K562 (cell line): ENCODE measurements around the gene FAM117B. TPM values are rescaled to one million over a fixed set of nuclear protein-coding genes. Genes with fewer than 3 reads are reported as not detected.

Source experiments
- CAMTA2 ChIP-seq: fragments of 250-450 bp; sonication (Bioruptor Pico); conservative IDR thresholded peaks from 2 replicates; pipeline ENCODE4 v1.5.1; 2022
- EP400 ChIP-seq: fragments of 450-650 bp; IDR thresholded peaks from 2 replicates; pipeline ENCODE4 v1.6.1; 2017; ENCODE audit warnings: antibody characterized with exemption, mild to moderate bottlenecking, moderate library complexity
- GABPB1 ChIP-seq: sonication (generic); formaldehyde crosslinking; IDR thresholded peaks from 2 replicates; pipeline ENCODE4 v1.8.0; 2022; ENCODE audit warnings: mild to moderate bottlenecking, missing genetic modification reagents
- JUNB ChIP-seq: fragments of 450-650 bp; formaldehyde crosslinking; conservative IDR thresholded peaks from 2 replicates; pipeline ENCODE4 v1.4.0; 2020; ENCODE audit warnings: mild to moderate bottlenecking
- MECOM ChIP-seq: fragments of 250-450 bp; sonication (Bioruptor Pico); IDR thresholded peaks from 2 replicates; pipeline ENCODE4 v1.8.0; 2022; ENCODE audit warnings: inconsistent platforms
- NFE2L1 ChIP-seq: fragments of 450-650 bp; IDR thresholded peaks from 2 replicates; pipeline ENCODE4 v1.6.1; 2016; ENCODE audit warnings: missing genetic modification characterization, low read depth, mild to moderate bottlenecking, missing compliant biosample characterization, moderate library complexity, borderline replicate concordance
- PHB2 ChIP-seq: fragments of 450-650 bp; IDR thresholded peaks from 2 replicates; pipeline ENCODE4 v1.6.1; 2017; ENCODE audit warnings: low read depth
- POLR2A ChIP-seq: fragments of 450-650 bp; conservative IDR thresholded peaks from 2 replicates; pipeline ENCODE4 v1.6.1; 2016
- SMAD1 ChIP-seq: fragments of 150-350 bp; IDR thresholded peaks from 2 replicates; pipeline ENCODE4 v1.6.1; 2014; ENCODE audit warnings: low read length, low read depth; ENCODE audit not compliant: partially characterized antibody
- SMAD3 ChIP-seq: fragments of 450-650 bp; formaldehyde crosslinking; conservative IDR thresholded peaks from 2 replicates; pipeline ENCODE4 v1.4.0; 2020; ENCODE audit warnings: mild to moderate bottlenecking
- SMC3 ChIP-seq: conservative IDR thresholded peaks from 2 replicates; pipeline ENCODE4 v1.6.1; 2011; ENCODE audit warnings: low read depth, low read length, improper control_type of control experiment; ENCODE audit not compliant: insufficient read depth
- TAF9B ChIP-seq: fragments of 450-650 bp; IDR thresholded peaks from 2 replicates; pipeline ENCODE4 v1.6.1; 2018; ENCODE audit warnings: mild to moderate bottlenecking; ENCODE audit not compliant: partially characterized antibody
- TCFL5 ChIP-seq: fragments of 250-450 bp; sonication (Bioruptor Pico); conservative IDR thresholded peaks from 2 replicates; pipeline ENCODE4 v1.6.1; 2021; ENCODE audit warnings: mild to moderate bottlenecking, moderate library complexity, matching md5 sums
- ZC3H4 ChIP-seq: sonication (generic); formaldehyde crosslinking; IDR thresholded peaks from 2 replicates; pipeline ENCODE4 v1.9.0; 2021; ENCODE audit warnings: missing genetic modification reagents, borderline replicate concordance
- ZFP30 ChIP-seq: fragments of 250-450 bp; sonication (Bioruptor Pico); IDR thresholded peaks from 2 replicates; pipeline ENCODE4 v1.8.0; 2022; ENCODE audit warnings: moderate library complexity, mild to moderate bottlenecking, inconsistent platforms, borderline replicate concordance
- ZFX ChIP-seq: sonication (generic); formaldehyde crosslinking; IDR thresholded peaks from 2 replicates; pipeline ENCODE4 v1.8.0; 2022; ENCODE audit warnings: mild to moderate bottlenecking, missing genetic modification reagents, moderate library complexity
- ZNF133 ChIP-seq: fragments of 250-450 bp; sonication (Bioruptor Pico); IDR thresholded peaks from 2 replicates; pipeline ENCODE4 v1.4.0; 2020; ENCODE audit warnings: mild to moderate bottlenecking
- ZNF445 ChIP-seq: fragments of 250-450 bp; sonication (Bioruptor Pico); IDR thresholded peaks from 2 replicates; pipeline ENCODE4 v1.4.0; 2020; ENCODE audit warnings: low read depth, mild to moderate bottlenecking, moderate library complexity
- ZNF77 ChIP-seq: fragments of 250-450 bp; sonication (Bioruptor Pico); IDR thresholded peaks from 2 replicates; pipeline ENCODE4 v1.5.0; 2020
- ZSCAN32 ChIP-seq: fragments of 450-650 bp; formaldehyde crosslinking; IDR thresholded peaks from 2 replicates; pipeline ENCODE4 v1.4.0; 2020; ENCODE audit warnings: mild to moderate bottlenecking, moderate library complexity
- polyA plus RNA-seq, 8 experiments: library from polyadenylated mRNA; depleted of rRNA in 4 of 8; stranded (reverse) in 5 of 8; unstranded in 3 of 8; fragments of >200 nt; fragmentation: Nextera tagmentation in 2 of 8; fragmentation: Illumina TruSeq in 1 of 8; extraction: Ambion mirVana in 2 of 8; extraction: Trizol in 1 of 8; gene quantifications; 2 replicates each; pipeline versions ENCODE4 v1.2.1 to v1.2.3, GENCODE V29; 2011 to 2014; ENCODE audit warnings: inconsistent platforms in 1 of 8, missing spikeins in 1 of 8
- total RNA-seq, 7 experiments: library from RNA; depleted of rRNA in 6 of 7; stranded (reverse); fragments of >200 nt in 6 of 7; fragmentation: Illumina TruSeq in 2 of 7; extraction: Trizol in 2 of 7; gene quantifications; 2 replicates each; pipeline versions ENCODE4 v1.2.1 to v1.2.3, GENCODE V29; 2011 to 2021; ENCODE audit warnings: low replicate concordance in 1 of 7
- TF ChIP-seq, protein P1 (sequence below), 2 experiments: fragments of 450-650 bp in 1 of 2; IDR thresholded peaks; 2 replicates each; pipeline ENCODE4 v1.6.1; 2011 to 2017; ENCODE audit warnings: low read depth in 2 of 2, antibody characterized with exemption in 1 of 2, borderline replicate concordance in 1 of 2, low read length in 1 of 2, mild to moderate bottlenecking in 1 of 2, mixed read lengths in 1 of 2; ENCODE audit not compliant: control insufficient read depth in 1 of 2
- TF ChIP-seq, protein P2 (sequence below): sonication (generic); formaldehyde crosslinking; IDR thresholded peaks from 2 replicates; pipeline ENCODE4 v1.8.0; 2022; ENCODE audit warnings: mild to moderate bottlenecking, low read depth, missing genetic modification reagents

Gene FAM117B
- total and polyA plus RNA-seq, 9 of the 15 experiments (the other 6 are each of a cell fraction or from before 2014, with no cell fraction given): 1.6 to 5.2 (median 2.6) TPM

DNA sequence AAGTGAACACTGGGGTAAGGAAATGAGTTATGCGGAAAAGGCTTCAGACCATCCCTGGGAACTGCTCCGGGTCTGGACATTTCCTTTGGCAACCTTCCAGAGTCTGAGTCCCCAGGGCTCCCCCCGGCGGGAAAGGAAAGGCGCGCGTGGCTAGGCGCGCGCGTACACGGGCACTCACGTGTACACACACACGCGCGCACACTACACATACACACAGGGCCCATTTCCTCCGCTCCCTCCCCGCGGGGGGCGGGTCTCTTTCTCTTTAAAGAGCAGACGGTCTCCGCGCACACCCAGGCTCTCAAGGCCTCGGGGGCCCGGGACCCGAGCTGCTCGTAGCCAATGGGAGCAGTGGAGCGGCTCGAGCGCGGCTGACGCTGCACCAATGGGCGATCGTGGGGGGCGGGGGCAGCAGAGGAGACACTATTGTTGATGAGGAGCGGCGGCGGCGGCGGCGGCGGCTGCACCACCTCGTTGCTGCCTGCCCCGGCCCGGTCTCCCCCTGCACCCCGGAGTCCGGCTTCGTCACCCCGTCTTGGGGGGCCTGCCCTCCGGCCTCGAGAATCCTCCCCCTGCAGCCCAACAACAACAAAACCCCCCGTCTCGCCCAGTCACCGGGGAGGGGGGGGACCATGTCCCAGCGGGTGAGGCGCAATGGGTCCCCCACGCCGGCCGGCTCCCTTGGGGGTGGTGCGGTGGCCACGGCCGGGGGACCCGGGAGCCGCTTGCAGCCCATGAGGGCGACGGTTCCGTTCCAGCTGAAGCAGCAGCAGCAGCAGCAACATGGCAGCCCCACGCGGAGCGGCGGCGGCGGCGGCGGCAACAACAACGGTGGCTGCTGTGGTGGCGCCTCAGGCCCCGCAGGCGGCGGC is at the start of gene FAM117B (continued):
- TF ChIP-seq, protein P1, sequence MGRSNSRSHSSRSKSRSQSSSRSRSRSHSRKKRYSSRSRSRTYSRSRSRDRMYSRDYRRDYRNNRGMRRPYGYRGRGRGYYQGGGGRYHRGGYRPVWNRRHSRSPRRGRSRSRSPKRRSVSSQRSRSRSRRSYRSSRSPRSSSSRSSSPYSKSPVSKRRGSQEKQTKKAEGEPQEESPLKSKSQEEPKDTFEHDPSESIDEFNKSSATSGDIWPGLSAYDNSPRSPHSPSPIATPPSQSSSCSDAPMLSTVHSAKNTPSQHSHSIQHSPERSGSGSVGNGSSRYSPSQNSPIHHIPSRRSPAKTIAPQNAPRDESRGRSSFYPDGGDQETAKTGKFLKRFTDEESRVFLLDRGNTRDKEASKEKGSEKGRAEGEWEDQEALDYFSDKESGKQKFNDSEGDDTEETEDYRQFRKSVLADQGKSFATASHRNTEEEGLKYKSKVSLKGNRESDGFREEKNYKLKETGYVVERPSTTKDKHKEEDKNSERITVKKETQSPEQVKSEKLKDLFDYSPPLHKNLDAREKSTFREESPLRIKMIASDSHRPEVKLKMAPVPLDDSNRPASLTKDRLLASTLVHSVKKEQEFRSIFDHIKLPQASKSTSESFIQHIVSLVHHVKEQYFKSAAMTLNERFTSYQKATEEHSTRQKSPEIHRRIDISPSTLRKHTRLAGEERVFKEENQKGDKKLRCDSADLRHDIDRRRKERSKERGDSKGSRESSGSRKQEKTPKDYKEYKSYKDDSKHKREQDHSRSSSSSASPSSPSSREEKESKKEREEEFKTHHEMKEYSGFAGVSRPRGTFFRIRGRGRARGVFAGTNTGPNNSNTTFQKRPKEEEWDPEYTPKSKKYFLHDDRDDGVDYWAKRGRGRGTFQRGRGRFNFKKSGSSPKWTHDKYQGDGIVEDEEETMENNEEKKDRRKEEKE (IDR thresholded peaks at IDR 0.05; ENCODE audit: borderline replicate concordance in 1 of 2, control insufficient read depth in 1 of 2, low read depth in 2 of 2, low read length in 1 of 2): no peak
- TF ChIP-seq JUNB (CRISPR knock-in tag) (no peak), GABPB1 (CRISPR knock-in tag) (peak; percentile 27; the same call in 1 of the 2 replicates), TAF9B (peak; percentile 41), POLR2A (peak; percentile 82), CAMTA2 (CRISPR knock-in tag) (no peak), ZC3H4 (CRISPR knock-in tag) (0 out of 2 replicates have a peak, but pooled peaks have one; percentile 22), ZSCAN32 (CRISPR knock-in tag) (no peak), SMAD1 (no peak), ZNF77 (no peak), SMC3 (no peak), ZNF133 (CRISPR knock-in tag) (no peak), ZNF445 (CRISPR knock-in tag) (no peak), EP400 (peak; percentile 82), ZFP30 (CRISPR knock-in tag) (no peak), MECOM (CRISPR knock-in tag) (no peak), SMAD3 (no peak), ZFX (CRISPR knock-in tag) (peak; percentile 85), NFE2L1 (tag) (no peak), TCFL5 (CRISPR knock-in tag) (no peak), PHB2 (no peak)
- TF ChIP-seq, protein P2, sequence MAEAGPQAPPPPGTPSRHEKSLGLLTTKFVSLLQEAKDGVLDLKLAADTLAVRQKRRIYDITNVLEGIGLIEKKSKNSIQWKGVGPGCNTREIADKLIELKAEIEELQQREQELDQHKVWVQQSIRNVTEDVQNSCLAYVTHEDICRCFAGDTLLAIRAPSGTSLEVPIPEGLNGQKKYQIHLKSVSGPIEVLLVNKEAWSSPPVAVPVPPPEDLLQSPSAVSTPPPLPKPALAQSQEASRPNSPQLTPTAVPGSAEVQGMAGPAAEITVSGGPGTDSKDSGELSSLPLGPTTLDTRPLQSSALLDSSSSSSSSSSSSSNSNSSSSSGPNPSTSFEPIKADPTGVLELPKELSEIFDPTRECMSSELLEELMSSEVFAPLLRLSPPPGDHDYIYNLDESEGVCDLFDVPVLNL (CRISPR knock-in tag): no peak
